ENCODE measurements around the gene FOXO6.
A peak's percentile ranks its signal among the peaks of the same experiment; 100 is the strongest.

Gene FOXO6

GRCh38 chr1:41370756-41371420, 9.7 kb downstream of the FOXO6 start:
- DNase-seq, result no peak
- Mint-ChIP-seq H3K9me3 (no peaks in the 10 kb centered on the region), H3K36me3 (ENCODE audit: low read depth) (peaks cover 4% of the 10 kb centered on the region), H3K27me3 (ENCODE audit: low read depth, poor library complexity) (peaks cover 35% of the 10 kb centered on the region), H3K4me3 (peak overlapping the region; percentile 11), H3K4me1 (peaks cover 84% of the 10 kb centered on the region), H3K27ac (peak overlapping the region; percentile 1)
- no peak for TF ChIP-seq CTCF (IDR thresholded peaks at IDR 0.05)

GRCh38 chr1:41371630-41372599, 10.7 kb downstream of the FOXO6 start:
- peak; percentile 77 for DNase-seq
- peaks cover 5% of the 10 kb centered on the region for H3K36me3 Mint-ChIP-seq (ENCODE audit: low read depth)
- H3K4me3 Mint-ChIP-seq, result peak overlapping the region; percentile 33
- H3K27ac Mint-ChIP-seq, result peak overlapping the region; percentile 73
- no peaks in the 10 kb centered on the region for H3K9me3 Mint-ChIP-seq
- H3K27me3 Mint-ChIP-seq (ENCODE audit: low read depth, poor library complexity), result peaks cover 37% of the 10 kb centered on the region
- no peak for TF ChIP-seq CTCF (IDR thresholded peaks at IDR 0.05)
- H3K4me1 Mint-ChIP-seq, result peaks cover 88% of the 10 kb centered on the region

- H3K27ac Mint-ChIP-seq, result no peak overlapping the region
- DNase-seq, result no peak
- no peaks in the 10 kb centered on the region for H3K9me3 Mint-ChIP-seq
- H3K36me3 Mint-ChIP-seq (ENCODE audit: low read depth), result peaks cover 5% of the 10 kb centered on the region
- peaks cover 84% of the 10 kb centered on the region for H3K4me1 Mint-ChIP-seq
- peaks cover 30% of the 10 kb centered on the region for H3K27me3 Mint-ChIP-seq (ENCODE audit: low read depth, poor library complexity)
- no peak for TF ChIP-seq CTCF (IDR thresholded peaks at IDR 0.05)
- no peak overlapping the region for H3K4me3 Mint-ChIP-seq
These were observed 11.4 kb downstream of the FOXO6 start for GRCh38 chr1:41372600-41372993.

GRCh38 chr1:41373373-41373772, 12.1 kb downstream of the FOXO6 start:
- peaks cover 28% of the 10 kb centered on the region for H3K27me3 Mint-ChIP-seq (ENCODE audit: low read depth, poor library complexity)
- TF ChIP-seq CTCF (IDR thresholded peaks at IDR 0.05), result no peak
- H3K4me1 Mint-ChIP-seq, result peaks cover 78% of the 10 kb centered on the region
- H3K27ac Mint-ChIP-seq, result no peak overlapping the region
- no peak overlapping the region for H3K4me3 Mint-ChIP-seq
- H3K9me3 Mint-ChIP-seq, result no peaks in the 10 kb centered on the region
- DNase-seq, result no peak
- H3K36me3 Mint-ChIP-seq (ENCODE audit: low read depth), result peaks cover 5% of the 10 kb centered on the region

- Mint-ChIP-seq H3K27me3 (ENCODE audit: low read depth, poor library complexity) (peaks cover 29% of the 10 kb centered on the region), H3K36me3 (ENCODE audit: low read depth) (peaks cover 5% of the 10 kb centered on the region), H3K9me3 (no peaks in the 10 kb centered on the region), H3K4me3 (no peak overlapping the region), H3K27ac (no peak overlapping the region), H3K4me1 (peaks cover 75% of the 10 kb centered on the region)
- no peak for DNase-seq
- TF ChIP-seq CTCF (IDR thresholded peaks at IDR 0.05), result no peak
These were observed 13.5 kb downstream of the FOXO6 start for GRCh38 chr1:41374711-41375110.

Data from nephron progenitor cell (in vitro differentiated cells).